A673 (cell line): ENCODE data around the gene SDC4.

Experiments
- EZH2 ChIP-seq: fragments of 200-600 bp; sonication (generic); IDR thresholded peaks from 2 replicates; pipeline ENCODE4 v1.6.1; 2017; ENCODE audit warnings: borderline replicate concordance, low read depth, mild to moderate bottlenecking, mixed read lengths, antibody characterized with exemption, low read length; ENCODE audit not compliant: poor library complexity, severe bottlenecking
- TF ChIP-seq, protein P1 (sequence below): fragments of 300-800, 200-600 bp; sonication (generic); conservative IDR thresholded peaks from 2 replicates; pipeline ENCODE4 v1.5.1; 2017; ENCODE audit warnings: low read depth, mild to moderate bottlenecking, antibody characterized with exemption, low read length, moderate library complexity, mixed read lengths

DNA sequence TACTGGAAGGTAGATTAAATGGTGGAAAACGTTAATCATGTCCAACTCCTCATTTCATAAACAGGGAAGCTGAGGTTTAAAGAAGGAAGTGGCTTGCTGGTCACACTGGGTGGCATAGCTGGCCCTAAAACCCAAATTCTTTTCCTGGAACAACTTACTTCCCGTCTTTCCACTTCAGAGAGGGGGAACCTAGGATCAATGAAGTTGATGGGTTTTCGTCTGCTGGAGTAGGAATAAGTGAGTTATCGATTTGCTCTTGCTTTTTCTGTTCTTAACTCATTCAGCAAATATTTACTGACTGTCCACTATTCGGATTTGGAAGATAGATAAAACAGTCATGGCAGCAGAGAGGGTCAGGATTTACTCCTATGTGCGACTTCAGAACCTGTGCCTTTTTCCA is 13.6 kb upstream of the SDC4 start:
- TF ChIP-seq EZH2 = no peak
- TF ChIP-seq, protein P1, sequence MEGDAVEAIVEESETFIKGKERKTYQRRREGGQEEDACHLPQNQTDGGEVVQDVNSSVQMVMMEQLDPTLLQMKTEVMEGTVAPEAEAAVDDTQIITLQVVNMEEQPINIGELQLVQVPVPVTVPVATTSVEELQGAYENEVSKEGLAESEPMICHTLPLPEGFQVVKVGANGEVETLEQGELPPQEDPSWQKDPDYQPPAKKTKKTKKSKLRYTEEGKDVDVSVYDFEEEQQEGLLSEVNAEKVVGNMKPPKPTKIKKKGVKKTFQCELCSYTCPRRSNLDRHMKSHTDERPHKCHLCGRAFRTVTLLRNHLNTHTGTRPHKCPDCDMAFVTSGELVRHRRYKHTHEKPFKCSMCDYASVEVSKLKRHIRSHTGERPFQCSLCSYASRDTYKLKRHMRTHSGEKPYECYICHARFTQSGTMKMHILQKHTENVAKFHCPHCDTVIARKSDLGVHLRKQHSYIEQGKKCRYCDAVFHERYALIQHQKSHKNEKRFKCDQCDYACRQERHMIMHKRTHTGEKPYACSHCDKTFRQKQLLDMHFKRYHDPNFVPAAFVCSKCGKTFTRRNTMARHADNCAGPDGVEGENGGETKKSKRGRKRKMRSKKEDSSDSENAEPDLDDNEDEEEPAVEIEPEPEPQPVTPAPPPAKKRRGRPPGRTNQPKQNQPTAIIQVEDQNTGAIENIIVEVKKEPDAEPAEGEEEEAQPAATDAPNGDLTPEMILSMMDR = no peak
